Retinal pigment epithelial cell (primary cell): Measurements from ENCODE around the gene PRKACA.

Source experiments
- DNase-seq: peaks from one replicate; pipeline ENCODE4 v3.0.0-alpha.2; 2010; ENCODE audit warnings: low read depth
- H3K4me3 ChIP-seq: 2 replicates; pipeline ENCODE4 v1.5.1; 2011; ENCODE audit warnings: mild to moderate bottlenecking, low read length, control low read depth, moderate library complexity
- CTCF ChIP-seq: conservative IDR thresholded peaks from 2 replicates; pipeline ENCODE4 v1.5.1; 2011; ENCODE audit warnings: low read depth, low read length, control low read depth, inconsistent platforms

Gene PRKACA

DNA sequence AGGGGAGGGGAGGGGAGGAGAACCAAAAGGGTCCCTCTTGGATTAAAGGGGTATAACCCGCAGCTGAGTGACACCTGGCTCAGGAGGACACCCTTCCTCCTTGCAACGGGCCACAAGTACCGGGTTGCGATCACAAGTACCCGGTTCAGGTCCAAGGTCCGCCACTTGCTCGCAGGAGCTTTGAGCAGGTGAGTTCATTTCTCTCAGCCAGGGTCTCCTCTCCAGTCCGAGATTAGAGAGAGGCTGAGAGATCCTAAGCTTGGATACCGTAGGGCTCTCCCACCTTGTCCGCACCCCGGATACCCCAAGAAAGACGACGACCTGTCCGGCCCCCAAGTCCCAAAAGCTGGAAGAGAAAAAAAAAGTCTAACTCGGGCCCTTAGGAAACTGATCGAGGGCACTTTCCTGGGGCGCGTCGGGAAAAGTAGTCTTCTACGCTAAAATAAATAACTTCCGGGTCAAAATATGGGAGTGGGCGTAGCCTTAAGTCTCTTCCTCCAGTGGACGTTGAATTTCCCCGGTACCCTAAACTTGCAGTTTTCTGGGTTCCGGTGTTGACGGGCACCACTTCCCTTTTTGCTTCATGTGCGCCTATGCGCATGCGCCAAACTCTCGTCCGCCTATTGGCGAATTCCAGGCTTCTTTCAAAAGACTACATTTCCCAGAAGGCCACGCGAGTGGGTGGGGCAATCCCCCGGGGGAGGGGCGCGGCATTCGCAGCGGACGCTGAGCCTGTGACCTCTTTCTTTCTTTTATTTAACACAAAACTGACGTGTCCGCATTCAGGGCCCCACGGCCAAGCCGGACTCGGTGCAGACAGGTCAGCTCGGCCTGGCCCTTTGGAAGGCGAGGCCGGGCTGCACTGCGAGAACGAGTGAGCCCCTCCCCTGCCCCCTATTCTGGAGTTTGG, 36.4 kb downstream of the PRKACA start:
- no peak for TF ChIP-seq CTCF
- peak overlapping the region; percentile 85 for H3K4me3 ChIP-seq
- DNase-seq = peak; percentile 96

- TF ChIP-seq CTCF = no peak
- no peak overlapping the region for H3K4me3 ChIP-seq
- DNase-seq = no peak
These were observed 39.2 kb downstream of the PRKACA start for GRCh38 chr19:14078411-14078810.

DNA sequence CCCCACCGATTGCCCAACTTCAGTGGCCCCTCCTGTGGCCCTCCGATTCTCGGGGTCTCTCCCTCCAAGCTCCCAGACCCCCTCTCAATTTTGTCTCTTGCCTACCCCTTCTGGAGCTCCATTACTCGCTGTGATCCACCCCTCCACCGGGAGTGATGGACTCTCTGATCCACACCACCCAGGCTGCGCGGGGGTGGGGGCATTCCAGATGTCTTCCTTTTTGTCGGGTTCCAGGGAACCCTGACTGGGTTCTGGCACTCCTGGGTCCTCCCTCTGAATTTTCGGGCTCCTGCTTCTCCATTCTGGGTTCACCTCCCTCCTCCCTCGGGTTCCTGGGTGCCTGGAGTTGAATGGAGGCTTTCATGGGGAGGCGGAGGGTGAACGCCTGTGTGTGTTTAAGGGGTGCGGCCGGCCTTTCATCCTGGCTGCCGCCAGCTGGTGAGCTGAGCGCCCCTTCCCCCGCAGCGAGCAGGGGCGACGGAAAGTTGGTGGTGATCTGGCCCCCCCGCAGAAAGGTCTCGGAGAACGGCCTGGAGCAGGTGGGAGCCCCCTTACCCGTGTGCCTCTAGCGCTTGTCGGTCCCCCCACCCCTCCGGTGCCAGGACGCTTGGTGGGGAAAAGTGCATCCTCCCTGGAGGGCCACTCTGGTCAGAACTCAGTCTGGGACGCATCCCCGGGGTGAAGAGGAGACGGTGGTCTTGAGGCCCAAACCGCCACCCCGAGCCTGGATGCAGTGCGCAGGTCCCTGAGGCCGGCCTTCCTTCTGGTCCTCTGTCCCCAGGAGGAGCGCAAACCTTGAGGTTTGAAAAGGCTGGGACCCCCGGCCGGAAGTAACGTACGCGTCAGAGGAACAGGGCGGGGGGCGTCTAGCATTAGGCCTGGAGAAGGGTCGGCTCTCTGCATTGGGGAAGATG, 43.4 kb downstream of the PRKACA start:
- no peak for DNase-seq
- no peak for TF ChIP-seq CTCF
- peak overlapping the region; percentile 70 for H3K4me3 ChIP-seq

DNA sequence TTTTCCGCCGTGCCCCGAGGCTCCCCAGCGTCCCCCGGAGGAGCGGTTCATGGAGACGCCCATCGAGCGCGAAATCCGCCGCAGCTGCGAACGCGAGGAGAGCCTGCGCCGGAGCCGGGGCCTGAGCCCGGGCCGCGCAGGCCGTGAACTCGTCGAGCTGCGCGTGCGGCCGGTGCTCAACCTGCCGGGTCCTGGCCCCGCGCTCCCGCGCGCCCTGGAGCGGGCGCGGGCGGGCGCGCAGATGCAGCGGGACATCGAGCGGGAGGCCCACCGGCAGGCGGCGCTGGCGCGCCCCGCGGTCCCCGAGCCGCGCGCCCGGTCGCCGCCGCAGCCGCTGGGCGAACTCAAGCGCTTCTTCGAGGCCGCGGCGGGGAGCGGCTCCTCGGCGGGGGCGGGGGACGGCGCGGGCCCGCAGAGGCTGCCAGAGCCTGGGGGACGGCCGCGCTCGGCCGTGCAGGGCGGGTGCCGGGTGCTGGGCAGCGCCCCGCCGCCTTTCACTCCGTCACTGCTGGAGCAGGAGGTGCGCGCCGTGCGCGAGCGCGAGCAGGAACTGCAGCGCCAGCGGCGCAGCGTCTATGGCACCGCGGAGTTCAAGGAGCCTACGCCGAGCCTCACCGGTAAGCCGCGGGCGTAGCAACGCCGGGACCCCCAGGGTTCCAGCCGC, 44.2 kb downstream of the PRKACA start:
- H3K4me3 ChIP-seq = peak overlapping the region; percentile 70
- no peak for DNase-seq
- peak; percentile 16 for TF ChIP-seq CTCF

- TF ChIP-seq CTCF = no peak
- no peak for DNase-seq
- peak within 1 kb of the TSS; percentile 70 for H3K4me3 ChIP-seq
These were observed 44.9 kb downstream of the PRKACA start, which contains the start of gene MISP3 for GRCh38 chr19:14072535-14073260. Gene MISP3 (plus strand): TSS chr19:14072786. CDS start chr19:14073310, 524 bp downstream.
